GM19023 (cell line): ENCODE results near the gene WDR5B.
"Not testable (repeated sequence)": the region's sequence is repeated elsewhere in the genome, so short reads cannot be mapped to it uniquely, and the experiment has no call there.

Experiments used
- ATAC-seq: cut with Tn5 transposase; IDR thresholded peaks from one replicate; pipeline ENCODE4 v1.9.1; 2021; ENCODE audit warnings: mild to moderate bottlenecking, moderate library complexity; ENCODE audit not compliant: unreplicated experiment

WDR5B gene

DNA sequence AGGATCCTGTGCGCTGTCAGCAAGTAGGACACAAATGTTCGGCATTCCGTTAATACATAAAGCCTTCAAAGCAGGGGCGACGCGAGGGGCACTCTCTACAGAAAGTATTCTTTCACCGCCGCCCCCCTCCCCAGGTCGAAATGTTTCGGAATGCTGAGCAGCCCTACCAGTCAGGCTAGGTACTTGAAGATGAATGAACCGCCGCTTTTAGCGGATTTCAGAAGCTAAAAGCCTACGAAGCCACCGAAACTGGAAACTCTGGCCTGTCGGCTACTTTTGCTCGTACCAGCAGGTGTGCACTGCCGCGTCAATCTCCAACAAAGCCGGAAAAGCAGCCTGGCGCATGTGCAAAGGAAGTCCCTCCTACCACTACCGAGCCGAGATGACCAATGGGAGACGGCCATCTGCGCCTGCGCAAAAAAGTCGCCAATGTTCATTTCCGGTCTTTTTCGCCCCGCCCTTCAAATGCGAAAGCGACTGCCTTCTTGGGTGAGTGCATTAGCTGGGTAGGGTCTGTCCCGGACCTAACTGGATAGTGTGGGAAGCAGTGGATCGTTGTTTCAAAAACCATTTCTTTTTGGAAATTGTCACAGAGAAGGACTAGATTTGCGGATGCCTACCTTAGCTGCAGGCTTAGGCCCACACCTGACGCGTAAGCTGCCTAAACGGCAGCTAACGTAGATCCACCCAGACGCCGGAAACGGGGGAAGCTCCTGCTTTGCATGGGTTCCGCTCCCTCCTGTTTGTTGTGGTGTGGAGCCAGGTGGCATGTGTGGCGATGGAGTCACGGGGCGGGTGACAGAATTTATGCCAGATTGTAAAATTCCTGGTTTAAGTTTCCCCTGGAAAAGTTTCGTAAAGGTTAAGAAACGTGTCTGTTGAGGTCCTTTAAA lies at the start of gene WDR5B:
Gene WDR5B (minus strand): TSS at position 301 of the 893 bp plus-strand sequence. CDS start 534 bp downstream, outside the sequence.
- ATAC-seq, result peak; percentile 87

GRCh38 chr3:122464659-122465058 lies 48.8 kb upstream of the WDR5B start:
- no peak for ATAC-seq

DNA sequence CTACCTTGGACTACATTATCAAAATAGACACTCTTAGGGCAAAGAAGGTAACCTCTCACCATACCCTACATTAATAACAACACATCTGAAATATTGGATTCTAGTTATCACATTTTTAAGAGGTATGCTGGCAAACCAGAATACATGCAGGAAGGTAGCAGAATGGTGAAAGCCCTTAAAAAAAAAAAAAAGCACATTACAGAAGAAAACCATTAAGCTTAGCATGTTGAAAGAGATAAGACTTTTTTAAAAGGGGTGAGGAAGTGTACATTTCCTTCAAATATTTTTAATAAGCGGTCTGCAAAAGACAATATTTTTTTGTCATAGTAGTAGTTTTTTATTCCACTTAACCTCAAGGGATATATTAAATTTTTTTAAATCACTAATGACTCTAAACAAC lies 46.5 kb upstream of the WDR5B start:
- ATAC-seq, result no peak

DNA sequence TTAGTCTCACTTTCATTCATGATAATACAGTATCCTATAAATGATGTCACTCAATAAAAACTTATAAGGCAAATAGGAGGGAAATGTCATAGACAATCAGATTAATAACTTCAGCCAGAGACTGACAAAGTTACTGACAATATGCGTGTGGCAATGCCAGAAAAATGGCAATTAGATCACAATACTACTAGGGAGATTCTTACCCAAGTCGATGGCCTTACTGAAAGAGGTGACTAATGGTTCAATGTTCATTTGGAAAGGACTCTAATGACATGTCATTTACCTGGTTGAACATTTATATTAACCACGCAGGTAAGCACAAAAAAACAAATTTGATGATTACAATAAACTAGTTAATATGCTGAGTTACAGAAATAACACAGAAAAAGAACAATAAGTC lies 45.9 kb upstream of the WDR5B start:
- ATAC-seq, result no peak

- ATAC-seq, result no peak
Observed at GRCh38 chr3:122458992-122459391, 43.1 kb upstream of the WDR5B start.

- ATAC-seq, result no peak
Observed at GRCh38 chr3:122457706-122458105, 41.8 kb upstream of the WDR5B start.

DNA sequence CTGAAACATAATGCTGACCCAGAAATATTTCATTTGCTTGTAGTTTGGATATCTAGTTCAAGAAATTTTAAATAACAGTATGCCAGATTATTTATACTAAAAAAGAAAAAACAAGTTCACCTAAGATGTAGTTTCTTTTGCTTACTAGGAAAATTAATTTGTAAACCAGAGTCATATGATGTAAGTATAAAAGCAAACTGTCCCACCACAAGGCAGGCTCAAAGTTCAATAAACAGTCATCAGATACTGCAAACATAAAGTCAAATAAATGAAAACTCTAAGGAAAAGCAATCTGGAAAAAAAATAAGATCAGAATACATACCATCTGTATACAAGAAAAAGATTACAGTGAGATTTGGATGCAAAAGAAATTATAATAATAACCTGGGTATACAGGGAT lies 40.2 kb upstream of the WDR5B start:
- ATAC-seq, result no peak

GRCh38 chr3:122451371-122451770 lies 35.5 kb upstream of the WDR5B start:
- ATAC-seq, result no peak

DNA sequence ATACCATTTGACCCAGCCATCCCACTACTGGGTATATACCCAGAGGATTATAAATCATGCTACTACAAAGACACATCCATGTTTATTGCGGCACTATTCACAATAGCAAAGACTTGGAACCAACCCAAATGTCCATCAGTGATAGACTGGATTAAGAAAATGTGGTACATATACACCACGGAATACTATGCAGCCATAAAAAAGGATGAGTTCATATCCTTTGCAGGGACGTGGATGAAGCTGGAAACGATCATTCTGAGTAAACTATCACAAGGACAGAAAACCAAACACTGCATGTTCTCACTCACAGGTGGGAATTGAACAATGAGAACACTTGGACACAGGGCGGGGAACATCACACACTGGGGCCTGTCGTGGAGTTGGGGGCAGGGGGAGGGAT lies 32.4 kb upstream of the WDR5B start:
- not testable (repeated sequence) for ATAC-seq

DNA sequence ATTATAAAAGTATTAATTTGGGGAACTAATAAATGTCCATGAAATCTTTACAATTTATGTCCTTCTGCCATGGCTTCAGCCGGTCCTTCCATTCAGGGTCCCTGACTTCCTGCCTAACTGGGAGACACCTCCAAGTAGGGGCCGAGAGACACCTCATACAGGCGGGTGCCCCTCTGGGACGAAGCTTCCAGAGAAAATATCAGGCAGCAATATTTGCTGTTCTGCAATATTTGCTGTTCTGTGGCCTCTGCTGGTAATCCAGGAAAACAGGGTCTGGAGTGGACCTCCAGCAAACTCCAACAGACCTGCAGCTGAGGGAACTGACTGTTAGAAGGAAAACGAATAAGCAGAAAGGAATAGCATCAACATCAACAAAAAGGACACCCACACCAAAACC lies 28.6 kb upstream of the WDR5B start:
- not testable (repeated sequence) for ATAC-seq

- ATAC-seq, result not testable (repeated sequence)
Observed at GRCh38 chr3:122443762-122444490, 28.1 kb upstream of the WDR5B start.

DNA sequence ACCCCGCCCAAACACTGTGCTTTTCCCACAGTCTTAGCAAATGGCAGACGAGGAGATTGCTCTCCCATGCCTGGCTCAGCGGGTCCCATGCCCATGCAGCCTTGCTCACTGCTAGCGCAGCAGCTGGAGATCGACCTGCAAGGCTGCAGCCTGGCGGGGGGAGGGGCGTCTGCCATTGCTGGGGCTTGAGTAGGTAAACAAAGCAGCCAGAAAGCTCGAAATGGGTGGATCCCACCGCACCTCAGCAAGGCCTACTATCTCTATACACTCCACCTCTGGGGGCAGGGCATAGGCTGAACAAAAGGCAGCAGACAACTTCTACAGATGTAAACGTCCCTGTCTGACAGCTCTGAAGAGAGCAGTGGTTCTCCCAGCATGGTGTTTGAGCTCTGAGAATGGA lies 27.2 kb upstream of the WDR5B start:
- ATAC-seq, result no peak

GRCh38 chr3:122435950-122436349 lies 20.1 kb upstream of the WDR5B start:
- ATAC-seq, result no peak

DNA sequence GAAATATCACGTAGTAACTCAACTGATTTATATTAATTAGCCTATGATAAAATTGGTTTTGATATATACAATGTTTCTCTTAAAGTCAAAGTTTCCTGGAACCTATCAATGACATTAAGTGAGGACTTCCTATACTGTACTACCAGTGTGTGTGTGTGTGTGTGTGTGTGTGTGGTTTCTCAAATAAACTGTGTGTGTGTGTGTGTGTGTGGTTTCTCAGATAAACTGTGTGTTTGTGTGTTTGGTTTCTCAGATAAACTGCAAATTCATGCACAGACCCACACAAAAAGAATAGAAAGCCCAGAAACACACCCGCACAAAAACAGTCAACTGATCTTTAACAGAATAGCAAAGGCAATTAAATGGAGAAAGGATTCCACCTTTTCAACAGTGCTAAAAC lies 14.5 kb upstream of the WDR5B start:
- no peak for ATAC-seq

DNA sequence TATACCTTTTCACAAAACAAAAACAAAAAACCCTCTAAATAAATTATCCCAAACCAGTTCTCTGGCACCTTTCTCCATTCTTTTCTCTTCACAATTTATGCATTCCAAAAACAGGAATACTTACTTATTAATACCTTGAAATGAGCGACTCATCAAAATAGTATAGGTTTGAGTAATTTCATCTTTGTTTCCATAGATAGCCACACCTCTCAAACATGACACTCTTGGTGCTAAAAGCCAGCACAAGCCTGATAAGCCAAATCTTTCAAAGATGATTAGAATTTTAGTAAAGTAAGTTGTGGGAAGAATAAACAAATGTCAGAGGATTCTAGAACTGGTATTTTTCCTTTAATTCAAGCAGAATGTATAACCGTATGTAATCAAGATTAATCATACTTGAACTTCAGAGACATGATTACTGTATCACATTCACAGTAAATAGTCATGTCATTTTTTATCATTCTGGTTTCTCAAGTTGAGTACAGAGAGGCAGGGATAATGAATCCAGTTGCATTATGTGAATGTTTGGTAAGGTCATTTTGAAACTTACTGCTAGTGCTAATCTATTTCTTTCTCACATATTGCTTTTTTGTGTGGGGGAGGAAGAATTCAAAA lies 12.1 kb upstream of the WDR5B start:
- ATAC-seq, result no peak

DNA sequence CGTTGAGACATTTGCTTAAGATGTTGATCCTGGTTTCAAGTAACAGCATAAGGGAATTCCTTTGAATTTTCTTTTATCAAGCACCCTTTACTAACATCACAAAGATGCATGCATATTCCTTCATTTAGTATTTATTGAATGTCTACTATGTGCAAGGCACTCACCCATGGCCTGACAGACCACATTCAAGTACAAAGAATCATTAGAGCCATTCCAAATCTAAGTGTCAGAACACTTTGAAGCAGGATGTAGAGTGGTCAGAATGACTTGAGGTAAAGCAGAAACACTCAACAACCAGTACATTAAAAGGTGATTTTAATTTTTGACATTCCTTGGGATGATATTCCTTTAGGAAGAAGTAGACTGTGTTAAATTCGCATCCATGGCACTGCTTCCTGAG lies 6.0 kb upstream of the WDR5B start:
- no peak for ATAC-seq

DNA sequence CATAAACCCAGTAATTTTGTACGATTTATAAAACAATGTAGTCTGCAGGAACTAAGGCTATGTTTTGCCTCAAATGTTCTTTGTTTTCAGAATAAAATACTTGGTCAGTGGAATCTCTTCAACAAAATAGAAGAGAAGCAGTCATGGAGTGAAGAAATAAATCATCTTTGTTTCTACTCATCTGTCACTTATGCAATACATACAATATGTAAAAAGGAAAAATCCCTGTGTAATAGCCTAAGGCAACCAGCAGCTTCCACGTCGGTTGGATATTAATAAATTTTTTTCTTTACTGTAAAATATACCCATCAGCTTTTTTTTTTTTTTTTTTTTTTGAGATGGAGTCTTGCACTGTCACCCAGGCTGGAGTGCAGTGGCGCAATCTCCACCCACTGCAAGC lies 5.2 kb upstream of the WDR5B start:
- ATAC-seq, result no peak

DNA sequence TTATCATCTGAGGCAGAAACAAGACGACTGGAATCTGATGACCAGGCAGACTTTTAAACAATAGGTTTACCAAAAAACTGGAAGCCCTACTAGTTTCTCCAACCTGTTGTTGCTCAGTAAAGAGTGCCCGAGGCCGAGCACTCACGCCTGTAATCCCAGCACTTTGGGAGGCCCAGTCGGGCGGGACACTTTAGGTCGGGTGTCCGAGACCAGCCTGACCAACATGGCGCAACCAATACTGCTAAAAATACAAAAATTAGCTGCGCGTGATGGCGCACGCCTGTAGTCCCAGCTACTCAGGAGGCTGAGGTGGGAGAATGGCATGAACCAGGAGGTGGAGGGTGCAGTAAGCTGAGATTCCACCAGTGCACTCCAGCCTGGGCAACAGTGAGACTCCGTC lies 1.1 kb upstream of the WDR5B start:
- no peak for ATAC-seq

DNA sequence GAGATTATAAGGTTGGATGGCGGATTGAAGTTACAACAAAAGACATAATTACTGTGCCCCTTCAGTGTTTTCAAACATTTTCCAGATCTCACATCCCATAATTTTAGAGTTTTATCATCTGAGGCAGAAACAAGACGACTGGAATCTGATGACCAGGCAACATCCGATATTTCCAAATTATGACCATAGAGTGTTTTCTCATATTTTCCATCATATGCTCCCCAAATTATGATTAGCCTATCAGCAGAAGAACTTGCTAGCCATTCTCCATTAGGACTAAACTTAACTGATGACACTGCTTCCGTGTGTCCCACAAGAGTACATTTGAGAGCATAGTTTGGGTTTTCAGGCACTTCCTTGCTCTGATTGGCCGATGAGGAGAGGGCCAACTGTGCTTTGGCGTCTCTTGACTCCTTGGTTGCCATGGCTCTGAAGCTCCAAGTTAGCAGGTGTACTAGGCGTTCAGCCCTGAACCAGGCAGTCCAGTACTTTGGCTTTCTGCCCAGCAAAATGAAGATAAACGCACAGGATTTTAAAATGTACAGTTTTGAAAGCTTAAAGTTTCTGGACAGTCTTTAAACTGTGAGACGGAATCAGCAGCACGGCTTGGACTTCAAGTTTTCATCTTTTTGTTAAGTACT lies 638 bp downstream of the WDR5B start:
- ATAC-seq, result peak; percentile 52

DNA sequence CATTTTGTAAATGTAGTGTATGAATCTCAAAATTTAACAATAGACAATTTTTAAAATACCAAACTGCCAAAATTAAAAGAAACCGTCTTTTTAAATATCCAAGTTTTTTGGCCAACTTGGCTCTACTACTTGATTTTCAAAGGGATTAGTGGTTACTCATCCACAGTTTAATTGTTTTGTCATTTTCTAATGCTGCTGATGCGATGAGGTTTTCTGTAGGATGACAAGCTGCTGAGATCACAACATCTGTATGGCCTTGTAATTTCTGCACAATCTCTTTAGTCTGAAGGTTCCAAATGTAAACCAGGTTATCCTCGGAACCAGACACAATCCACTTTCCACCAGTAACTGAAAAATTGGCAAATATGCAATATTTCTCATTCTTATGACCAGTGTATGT lies 1.5 kb downstream of the WDR5B start:
- ATAC-seq, result no peak

GRCh38 chr3:122410639-122411038 lies 5.2 kb downstream of the WDR5B start:
- ATAC-seq, result no peak
